Kidney (tissue), 14 donors: Measurements from ENCODE around the gene ANKS1B. TPM values are rescaled to one million over a fixed set of nuclear protein-coding genes. Genes with fewer than 3 reads are reported as not detected.

Experiments
- DNase-seq, 5 donors: peaks; one replicate each; pipeline ENCODE4 v3.0.0-alpha.2; 2013 to 2020
- FAIRE-seq: peaks from 2 replicates; lab custom pipeline; 2012; peaks lifted over from hg19 to GRCh38; lab: Jason Lieb, UNC
- H3K27ac ChIP-seq, 2 donors: one replicate each; pipeline ENCODE4 v1.7.0; 2013; ENCODE audit warnings: low read depth in 2 of 2, low read length in 2 of 2, inconsistent platforms in 1 of 2
- H3K27me3 ChIP-seq: one replicate; pipeline ENCODE4 v1.7.1; 2013; ENCODE audit warnings: low read length, inconsistent platforms; ENCODE audit not compliant: control insufficient read depth, insufficient read depth
- H3K36me3 ChIP-seq, 3 donors: one replicate each; pipeline versions ENCODE4 v1.7.0 to v1.7.1; 2013; ENCODE audit warnings: low read length in 3 of 3, control low read depth in 1 of 3, inconsistent platforms in 1 of 3; ENCODE audit not compliant: insufficient read depth in 3 of 3, control insufficient read depth in 2 of 3
- H3K4me1 ChIP-seq, 3 donors: one replicate each; pipeline versions ENCODE4 v1.7.0 to v1.7.1; 2013; ENCODE audit warnings: low read length in 3 of 3, inconsistent platforms in 1 of 3, low read depth in 1 of 3; ENCODE audit not compliant: control insufficient read depth in 2 of 3, insufficient read depth in 2 of 3
- H3K4me3 ChIP-seq, 3 donors: one replicate each; pipeline versions ENCODE4 v1.7.0 to v1.8.1; 2013; ENCODE audit warnings: low read length in 3 of 3, control low read depth in 1 of 3, inconsistent platforms in 1 of 3
- H3K9ac ChIP-seq, 3 donors: one replicate each; pipeline versions ENCODE4 v1.7.0 to v1.7.1; 2013; ENCODE audit warnings: low read length in 3 of 3, control low read depth in 1 of 3, inconsistent platforms in 1 of 3
- H3K9me3 ChIP-seq, 3 donors: one replicate each; pipeline versions ENCODE4 v1.7.0 to v1.7.1; 2013; ENCODE audit warnings: low read length in 3 of 3, control low read depth in 1 of 3, inconsistent platforms in 1 of 3; ENCODE audit not compliant: control insufficient read depth in 2 of 3, insufficient read depth in 1 of 3
- intact Hi-C: fragments of 100-400 bp; cut with DNase I; formaldehyde crosslinking; loops from one replicate; pipeline ENCODE4 v1.11.1; 2022
- polyA plus RNA-seq: library from polyadenylated mRNA; stranded (reverse); fragments of 350-450 nt; fragmentation: Illumina TruSeq; extraction: RNeasy Lipid Tissue Mini Kit (QIAGEN cat#74804); gene quantifications from one replicate; pipeline ENCODE4 v1.2.3, GENCODE V29; 2014; ENCODE audit warnings: low read depth, low replicate concordance; ENCODE audit not compliant: insufficient read depth
- total RNA-seq: library from RNA; stranded (reverse); fragmentation: NEBNext Ultra II Directional; extraction: Animal tissue kit (Norgen Biotek cat#: 25700); gene quantifications from one replicate; pipeline ENCODE4 v1.2.1, GENCODE V29; 2021
- TF ChIP-seq, protein P1 (sequence below): IDR thresholded peaks from 3 replicates; pipeline ENCODE4 v1.5.1; 2012; ENCODE audit warnings: mild to moderate bottlenecking, moderate library complexity, borderline replicate concordance; ENCODE audit not compliant: insufficient read depth; ENCODE audit errors: extremely low read depth
- donor health status: control.
- donor health status: control.
- donor health status: control.
- donor health status: control.
- donor health status: control.
- donor health status: DM: yes; HTN: yes; CAD: no.
- donor health status: Normal renal cell carcinoma (clear cell type).

The ANKS1B gene
- total and polyA plus RNA-seq, 2 donors from 2014 or later = 1.7 to 5.8 TPM

DNA sequence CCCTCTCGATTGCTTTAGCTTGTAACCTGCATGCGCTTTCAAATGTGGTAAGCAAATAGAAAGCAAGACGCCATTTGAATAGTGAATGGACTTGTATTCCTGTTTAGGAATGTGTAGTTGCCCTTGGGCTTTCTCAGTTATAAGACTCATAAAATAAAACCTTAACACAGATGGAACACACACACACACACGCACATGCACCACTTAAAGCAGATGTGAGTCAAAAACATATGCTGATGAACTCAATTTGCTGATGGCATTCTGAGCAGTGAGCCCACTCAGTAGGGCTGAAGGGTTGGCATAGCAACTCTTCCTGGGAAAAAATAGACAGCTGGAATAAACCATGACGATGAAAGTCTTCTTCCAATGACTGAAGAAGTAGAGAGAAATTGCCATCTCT, 979.1 kb downstream of the ANKS1B start:
- intact Hi-C loops = no loop called here
- no peak for FAIRE-seq
- DNase-seq = no peak

DNA sequence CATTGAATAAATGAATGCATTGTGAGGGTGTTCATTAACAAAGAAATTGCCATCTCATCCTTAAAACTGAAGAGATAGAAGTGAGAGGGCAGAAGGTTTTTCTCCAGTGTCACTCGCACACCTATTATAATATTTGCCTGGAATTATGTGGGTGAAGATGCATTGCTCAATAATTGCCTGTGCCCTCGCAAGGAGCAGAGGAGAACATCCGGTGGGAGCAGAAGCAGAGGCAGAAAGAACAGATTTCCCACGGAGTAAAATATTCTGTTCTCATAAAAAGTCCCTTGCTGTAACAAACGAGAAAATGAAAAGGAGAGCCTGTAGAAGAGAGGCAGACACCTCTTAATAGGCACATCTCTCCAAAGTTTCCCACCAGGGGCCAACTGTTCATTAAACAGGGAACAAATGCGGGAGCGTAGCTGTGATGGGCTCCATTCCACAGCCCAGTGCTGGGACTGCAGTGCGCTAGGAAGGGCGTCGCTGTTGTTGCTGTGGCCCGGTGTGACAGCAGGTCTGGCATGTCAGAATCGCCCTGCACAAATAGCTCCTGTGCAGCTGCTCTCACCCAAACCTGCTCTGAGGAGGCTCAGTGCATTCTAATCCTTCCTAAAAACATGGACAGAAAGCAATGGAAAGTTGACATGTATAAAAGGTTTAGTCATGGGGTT, 979.8 kb downstream of the ANKS1B start:
- DNase-seq = no peak
- Histone ChIP-seq H3K4me3 (no peak overlapping the region), H3K36me3 (no peaks in the 10 kb centered on the region), H3K9ac (no peak overlapping the region), H3K4me1 (no peaks in the 10 kb centered on the region), H3K27me3 (no peaks in the 10 kb centered on the region), H3K9me3 (no peaks in the 10 kb centered on the region), H3K27ac (no peak overlapping the region)
- intact Hi-C loops = no loop called here
- FAIRE-seq = no peak
- TF ChIP-seq, protein P1, sequence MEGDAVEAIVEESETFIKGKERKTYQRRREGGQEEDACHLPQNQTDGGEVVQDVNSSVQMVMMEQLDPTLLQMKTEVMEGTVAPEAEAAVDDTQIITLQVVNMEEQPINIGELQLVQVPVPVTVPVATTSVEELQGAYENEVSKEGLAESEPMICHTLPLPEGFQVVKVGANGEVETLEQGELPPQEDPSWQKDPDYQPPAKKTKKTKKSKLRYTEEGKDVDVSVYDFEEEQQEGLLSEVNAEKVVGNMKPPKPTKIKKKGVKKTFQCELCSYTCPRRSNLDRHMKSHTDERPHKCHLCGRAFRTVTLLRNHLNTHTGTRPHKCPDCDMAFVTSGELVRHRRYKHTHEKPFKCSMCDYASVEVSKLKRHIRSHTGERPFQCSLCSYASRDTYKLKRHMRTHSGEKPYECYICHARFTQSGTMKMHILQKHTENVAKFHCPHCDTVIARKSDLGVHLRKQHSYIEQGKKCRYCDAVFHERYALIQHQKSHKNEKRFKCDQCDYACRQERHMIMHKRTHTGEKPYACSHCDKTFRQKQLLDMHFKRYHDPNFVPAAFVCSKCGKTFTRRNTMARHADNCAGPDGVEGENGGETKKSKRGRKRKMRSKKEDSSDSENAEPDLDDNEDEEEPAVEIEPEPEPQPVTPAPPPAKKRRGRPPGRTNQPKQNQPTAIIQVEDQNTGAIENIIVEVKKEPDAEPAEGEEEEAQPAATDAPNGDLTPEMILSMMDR = no peak

More for the DNA sequence above, 979.1 kb downstream of the ANKS1B start:
- no peaks in the 10 kb centered on the region for H3K4me1 ChIP-seq
- no peak overlapping the region for H3K27ac ChIP-seq
- no peaks in the 10 kb centered on the region for H3K36me3 ChIP-seq
- no peaks in the 10 kb centered on the region for H3K9me3 ChIP-seq
- no peak overlapping the region for H3K4me3 ChIP-seq
- no peak overlapping the region for H3K9ac ChIP-seq
- H3K27me3 ChIP-seq = no peaks in the 10 kb centered on the region
- TF ChIP-seq, protein P1 = no peak

DNA sequence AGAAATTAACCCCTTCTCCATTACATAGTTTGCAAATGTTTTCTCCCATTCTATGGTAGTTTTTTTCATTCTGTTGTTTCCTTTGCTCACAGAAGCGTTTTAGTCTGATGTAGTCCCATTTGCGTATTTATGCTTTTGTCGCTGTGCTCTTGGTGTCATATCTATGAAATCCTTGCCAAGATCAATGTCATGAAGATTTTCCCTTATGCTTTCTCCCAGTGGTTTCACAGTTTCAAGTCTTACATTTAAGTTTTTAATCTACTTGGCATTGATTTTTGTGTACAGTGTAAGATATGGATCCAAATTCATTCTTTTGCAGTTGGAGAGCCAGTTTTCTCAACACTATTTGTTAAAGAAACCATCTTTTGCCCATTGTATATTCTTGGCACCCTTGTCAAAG, 982.0 kb downstream of the ANKS1B start:
- H3K4me3 ChIP-seq = no peak overlapping the region
- H3K27me3 ChIP-seq = no peaks in the 10 kb centered on the region
- no peak overlapping the region for H3K9ac ChIP-seq
- TF ChIP-seq, protein P1 = no peak
- H3K27ac ChIP-seq = no peak overlapping the region
- H3K9me3 ChIP-seq = no peaks in the 10 kb centered on the region
- intact Hi-C loops = no loop called here
- DNase-seq (no peak), FAIRE-seq (no peak)
- H3K36me3 ChIP-seq = no peaks in the 10 kb centered on the region
- H3K4me1 ChIP-seq = no peaks in the 10 kb centered on the region

DNA sequence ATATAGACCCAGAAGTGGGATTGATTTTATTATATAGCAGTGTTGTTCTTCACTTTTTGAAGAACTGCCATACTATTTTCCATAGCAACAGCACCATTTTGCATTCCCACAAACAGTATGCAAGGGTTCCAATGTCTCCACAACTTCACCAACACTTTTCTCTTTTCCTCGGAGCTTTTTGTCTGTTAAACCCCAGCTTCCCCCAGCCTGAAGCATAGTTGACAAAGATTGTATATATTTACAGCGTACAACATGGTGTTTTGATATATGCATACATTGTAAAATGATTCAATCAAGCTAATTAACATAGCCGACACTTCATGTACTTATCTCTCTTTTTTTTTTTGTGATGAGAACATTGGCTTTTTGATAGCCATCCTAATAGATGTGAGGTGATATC, 982.6 kb downstream of the ANKS1B start:
- no peak for FAIRE-seq

More for the DNA sequence above, 982.6 kb downstream of the ANKS1B start:
- intact Hi-C loops = no loop called here
- Histone ChIP-seq H3K27ac (no peak overlapping the region), H3K9ac (no peak overlapping the region), H3K27me3 (no peaks in the 10 kb centered on the region), H3K4me3 (no peak overlapping the region), H3K36me3 (no peaks in the 10 kb centered on the region), H3K4me1 (no peaks in the 10 kb centered on the region), H3K9me3 (no peaks in the 10 kb centered on the region)
- DNase-seq = no peak
- TF ChIP-seq, protein P1 = no peak
